ENCODE measurements around the gene NMS.

NMS gene

GRCh38 chr2:100520224-100520623, 49.9 kb downstream of the NMS start:
- TF ChIP-seq GATA2 (IDR thresholded peaks at IDR 0.05; ENCODE audit: low read depth, low read length) (no peak), GATA3 (IDR thresholded peaks at IDR 0.05; ENCODE audit: low read depth, low read length) (no peak)

GRCh38 chr2:100522430-100522829, 52.1 kb downstream of the NMS start:
- TF ChIP-seq GATA2 (IDR thresholded peaks at IDR 0.05; ENCODE audit: low read depth, low read length): no peak
- no peak for TF ChIP-seq GATA3 (IDR thresholded peaks at IDR 0.05; ENCODE audit: low read depth, low read length)

GRCh38 chr2:100524331-100524730, 54.0 kb downstream of the NMS start:
- TF ChIP-seq GATA2 (IDR thresholded peaks at IDR 0.05; ENCODE audit: low read depth, low read length) (no peak), GATA3 (IDR thresholded peaks at IDR 0.05; ENCODE audit: low read depth, low read length) (no peak)

GRCh38 chr2:100526868-100527267, 56.6 kb downstream of the NMS start:
- TF ChIP-seq GATA3 (IDR thresholded peaks at IDR 0.05; ENCODE audit: low read depth, low read length): no peak
- no peak for TF ChIP-seq GATA2 (IDR thresholded peaks at IDR 0.05; ENCODE audit: low read depth, low read length)

GRCh38 chr2:100527440-100528015, 57.2 kb downstream of the NMS start:
- TF ChIP-seq GATA3 (IDR thresholded peaks at IDR 0.05; ENCODE audit: low read depth, low read length) (no peak), GATA2 (IDR thresholded peaks at IDR 0.05; ENCODE audit: low read depth, low read length) (no peak)

- TF ChIP-seq GATA3 (IDR thresholded peaks at IDR 0.05; ENCODE audit: low read depth, low read length) (no peak), GATA2 (IDR thresholded peaks at IDR 0.05; ENCODE audit: low read depth, low read length) (no peak)
Measured at GRCh38 chr2:100529176-100529575, 58.9 kb downstream of the NMS start.

GRCh38 chr2:100529900-100530299, 59.6 kb downstream of the NMS start:
- no peak for TF ChIP-seq GATA2 (IDR thresholded peaks at IDR 0.05; ENCODE audit: low read depth, low read length)
- no peak for TF ChIP-seq GATA3 (IDR thresholded peaks at IDR 0.05; ENCODE audit: low read depth, low read length)

All from SH-SY5Y (cell line).